Liver (tissue), 3 donors: Measurements from ENCODE around the gene MCCD1.

Experiments used
- RAD21 ChIP-seq, 2 donors: IDR thresholded peaks; 2 replicates each; pipeline ENCODE4 v1.6.1; 2016; ENCODE audit warnings: antibody characterized with exemption in 2 of 2, mild to moderate bottlenecking in 2 of 2
- RXRA ChIP-seq, 2 donors: IDR thresholded peaks; 2 replicates each; pipeline ENCODE4 v1.6.1; 2017 to 2018; ENCODE audit warnings: antibody characterized with exemption in 2 of 2, mild to moderate bottlenecking in 1 of 2
- SP1 ChIP-seq: IDR thresholded peaks from 2 replicates; pipeline ENCODE4 v1.6.1; 2018; ENCODE audit warnings: antibody characterized with exemption, mild to moderate bottlenecking
- TAF1 ChIP-seq: conservative IDR thresholded peaks from 2 replicates; pipeline ENCODE4 v1.6.1; 2016; ENCODE audit warnings: antibody characterized with exemption, mild to moderate bottlenecking
- YY1 ChIP-seq: IDR thresholded peaks from 2 replicates; pipeline ENCODE4 v1.6.1; 2016; ENCODE audit warnings: antibody characterized with exemption, mild to moderate bottlenecking
- TF ChIP-seq, protein P1 (sequence below): IDR thresholded peaks from 2 replicates; pipeline ENCODE4 v1.6.1; 2016; ENCODE audit warnings: antibody characterized with exemption, mild to moderate bottlenecking
- TF ChIP-seq, protein P2 (sequence below): fragments of 150-350 bp; IDR thresholded peaks from 2 replicates; pipeline ENCODE4 v1.5.1; 2017; ENCODE audit warnings: improper control_type of control experiment, low read depth, low read length; ENCODE audit not compliant: missing input control
- TF ChIP-seq, protein P3 (sequence below): IDR thresholded peaks from 2 replicates; pipeline ENCODE4 v1.6.1; 2016; ENCODE audit warnings: antibody characterized with exemption
- TF ChIP-seq, protein P4 (sequence below): IDR thresholded peaks from 2 replicates; pipeline ENCODE4 v1.6.1; 2016; ENCODE audit warnings: antibody characterized with exemption
- donor health status: healthy.
- donor health status: healthy.

DNA sequence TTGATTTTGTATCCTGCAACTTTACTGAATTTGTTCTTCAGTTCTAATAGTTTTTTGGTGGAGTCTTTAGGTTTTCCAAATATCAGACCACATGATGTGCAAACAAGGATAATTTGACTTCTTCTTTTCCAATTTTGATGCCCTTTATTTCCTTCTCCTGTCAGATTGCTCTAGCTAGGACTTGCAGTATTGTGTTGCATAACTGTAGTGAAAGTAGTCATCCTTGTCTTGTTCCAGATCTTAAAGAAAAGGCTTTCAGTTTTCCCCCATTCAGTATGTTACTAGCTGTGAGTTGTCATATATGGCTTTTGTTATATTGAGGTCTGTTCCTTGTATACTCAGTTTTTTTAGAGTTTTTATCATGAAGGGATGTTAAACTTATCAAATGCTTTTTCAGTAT lies 26.2 kb upstream of the MCCD1 start:
- TF ChIP-seq SP1, result no peak
- no peak for TF ChIP-seq RAD21 (IDR thresholded peaks at IDR 0.05)
- TF ChIP-seq, protein P1, sequence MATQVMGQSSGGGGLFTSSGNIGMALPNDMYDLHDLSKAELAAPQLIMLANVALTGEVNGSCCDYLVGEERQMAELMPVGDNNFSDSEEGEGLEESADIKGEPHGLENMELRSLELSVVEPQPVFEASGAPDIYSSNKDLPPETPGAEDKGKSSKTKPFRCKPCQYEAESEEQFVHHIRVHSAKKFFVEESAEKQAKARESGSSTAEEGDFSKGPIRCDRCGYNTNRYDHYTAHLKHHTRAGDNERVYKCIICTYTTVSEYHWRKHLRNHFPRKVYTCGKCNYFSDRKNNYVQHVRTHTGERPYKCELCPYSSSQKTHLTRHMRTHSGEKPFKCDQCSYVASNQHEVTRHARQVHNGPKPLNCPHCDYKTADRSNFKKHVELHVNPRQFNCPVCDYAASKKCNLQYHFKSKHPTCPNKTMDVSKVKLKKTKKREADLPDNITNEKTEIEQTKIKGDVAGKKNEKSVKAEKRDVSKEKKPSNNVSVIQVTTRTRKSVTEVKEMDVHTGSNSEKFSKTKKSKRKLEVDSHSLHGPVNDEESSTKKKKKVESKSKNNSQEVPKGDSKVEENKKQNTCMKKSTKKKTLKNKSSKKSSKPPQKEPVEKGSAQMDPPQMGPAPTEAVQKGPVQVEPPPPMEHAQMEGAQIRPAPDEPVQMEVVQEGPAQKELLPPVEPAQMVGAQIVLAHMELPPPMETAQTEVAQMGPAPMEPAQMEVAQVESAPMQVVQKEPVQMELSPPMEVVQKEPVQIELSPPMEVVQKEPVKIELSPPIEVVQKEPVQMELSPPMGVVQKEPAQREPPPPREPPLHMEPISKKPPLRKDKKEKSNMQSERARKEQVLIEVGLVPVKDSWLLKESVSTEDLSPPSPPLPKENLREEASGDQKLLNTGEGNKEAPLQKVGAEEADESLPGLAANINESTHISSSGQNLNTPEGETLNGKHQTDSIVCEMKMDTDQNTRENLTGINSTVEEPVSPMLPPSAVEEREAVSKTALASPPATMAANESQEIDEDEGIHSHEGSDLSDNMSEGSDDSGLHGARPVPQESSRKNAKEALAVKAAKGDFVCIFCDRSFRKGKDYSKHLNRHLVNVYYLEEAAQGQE, result no peak
- TF ChIP-seq, protein P2, sequence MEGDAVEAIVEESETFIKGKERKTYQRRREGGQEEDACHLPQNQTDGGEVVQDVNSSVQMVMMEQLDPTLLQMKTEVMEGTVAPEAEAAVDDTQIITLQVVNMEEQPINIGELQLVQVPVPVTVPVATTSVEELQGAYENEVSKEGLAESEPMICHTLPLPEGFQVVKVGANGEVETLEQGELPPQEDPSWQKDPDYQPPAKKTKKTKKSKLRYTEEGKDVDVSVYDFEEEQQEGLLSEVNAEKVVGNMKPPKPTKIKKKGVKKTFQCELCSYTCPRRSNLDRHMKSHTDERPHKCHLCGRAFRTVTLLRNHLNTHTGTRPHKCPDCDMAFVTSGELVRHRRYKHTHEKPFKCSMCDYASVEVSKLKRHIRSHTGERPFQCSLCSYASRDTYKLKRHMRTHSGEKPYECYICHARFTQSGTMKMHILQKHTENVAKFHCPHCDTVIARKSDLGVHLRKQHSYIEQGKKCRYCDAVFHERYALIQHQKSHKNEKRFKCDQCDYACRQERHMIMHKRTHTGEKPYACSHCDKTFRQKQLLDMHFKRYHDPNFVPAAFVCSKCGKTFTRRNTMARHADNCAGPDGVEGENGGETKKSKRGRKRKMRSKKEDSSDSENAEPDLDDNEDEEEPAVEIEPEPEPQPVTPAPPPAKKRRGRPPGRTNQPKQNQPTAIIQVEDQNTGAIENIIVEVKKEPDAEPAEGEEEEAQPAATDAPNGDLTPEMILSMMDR, result no peak
- TF ChIP-seq, protein P3, sequence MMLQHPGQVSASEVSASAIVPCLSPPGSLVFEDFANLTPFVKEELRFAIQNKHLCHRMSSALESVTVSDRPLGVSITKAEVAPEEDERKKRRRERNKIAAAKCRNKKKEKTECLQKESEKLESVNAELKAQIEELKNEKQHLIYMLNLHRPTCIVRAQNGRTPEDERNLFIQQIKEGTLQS, result no peak
- TF ChIP-seq, protein P4, sequence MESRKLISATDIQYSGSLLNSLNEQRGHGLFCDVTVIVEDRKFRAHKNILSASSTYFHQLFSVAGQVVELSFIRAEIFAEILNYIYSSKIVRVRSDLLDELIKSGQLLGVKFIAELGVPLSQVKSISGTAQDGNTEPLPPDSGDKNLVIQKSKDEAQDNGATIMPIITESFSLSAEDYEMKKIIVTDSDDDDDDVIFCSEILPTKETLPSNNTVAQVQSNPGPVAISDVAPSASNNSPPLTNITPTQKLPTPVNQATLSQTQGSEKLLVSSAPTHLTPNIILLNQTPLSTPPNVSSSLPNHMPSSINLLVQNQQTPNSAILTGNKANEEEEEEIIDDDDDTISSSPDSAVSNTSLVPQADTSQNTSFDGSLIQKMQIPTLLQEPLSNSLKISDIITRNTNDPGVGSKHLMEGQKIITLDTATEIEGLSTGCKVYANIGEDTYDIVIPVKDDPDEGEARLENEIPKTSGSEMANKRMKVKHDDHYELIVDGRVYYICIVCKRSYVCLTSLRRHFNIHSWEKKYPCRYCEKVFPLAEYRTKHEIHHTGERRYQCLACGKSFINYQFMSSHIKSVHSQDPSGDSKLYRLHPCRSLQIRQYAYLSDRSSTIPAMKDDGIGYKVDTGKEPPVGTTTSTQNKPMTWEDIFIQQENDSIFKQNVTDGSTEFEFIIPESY, result no peak
- no peak for TF ChIP-seq TAF1
- TF ChIP-seq YY1, result no peak
- TF ChIP-seq RXRA (IDR thresholded peaks at IDR 0.05), result no peak
